BJ (cell line): ENCODE data around the gene KRT13. TPM values are rescaled to one million over a fixed set of nuclear protein-coding genes. Genes with fewer than 3 reads are reported as not detected.

Experiments
- CTCF ChIA-PET: fragments of 350-600 bp; formaldehyde crosslinking; extraction: SDS; loops from one replicate; lab custom pipeline; 2021; ENCODE audit warnings: antibody characterized with exemption, inconsistent platforms; lab: Yijun Ruan, JAX
- POLR2A ChIA-PET: fragments of 300-600 bp; sonication (Branson Sonifier 250); formaldehyde crosslinking; extraction: SDS; loops from one replicate; lab custom pipeline; 2021; ENCODE audit warnings: antibody characterized with exemption; lab: Charles Lee
- DNase-seq: peaks from one replicate; pipeline ENCODE4 v3.0.0-alpha.2; 2011; ENCODE audit warnings: low read depth
- H3K27me3 ChIP-seq: 2 replicates; pipeline ENCODE4 v1.6.0; 2011; ENCODE audit warnings: low read length; ENCODE audit not compliant: control insufficient read depth, insufficient read depth
- H3K36me3 ChIP-seq: 2 replicates; pipeline ENCODE4 v1.5.1; 2011; ENCODE audit warnings: low read length; ENCODE audit not compliant: control insufficient read depth, insufficient read depth
- H3K4me3 ChIP-seq: 2 replicates; pipeline ENCODE4 v1.5.1; 2011; ENCODE audit warnings: low read depth, mild to moderate bottlenecking, control low read depth, low read length
- CTCF ChIP-seq: IDR thresholded peaks from 2 replicates; pipeline ENCODE4 v1.5.1; 2011; ENCODE audit warnings: low read depth, mild to moderate bottlenecking, control low read depth, inconsistent platforms, low read length, moderate library complexity; ENCODE audit not compliant: insufficient read depth
- polyA plus RNA-seq: library from polyadenylated mRNA; depleted of rRNA; stranded (reverse); fragments of >200 nt; gene quantifications from 2 replicates; pipeline ENCODE4 v1.2.3, GENCODE V29; 2011

The KRT13 gene
- polyA plus RNA-seq, 1 experiment, result 0.27 TPM

- no peak for DNase-seq
- TF ChIP-seq CTCF, result no peak
- POLR2A ChIA-PET, result no interaction called here
- CTCF ChIA-PET, result interaction anchor here (1.0 to 3.7 kb wide), 2 partner anchors 12 to 77 kb away, joined by 3 to 17 read pairs; no protein-coding TSS in a partner anchor
- Histone ChIP-seq H3K4me3 (no peak overlapping the region), H3K36me3 (no peaks in the 10 kb centered on the region), H3K27me3 (no peaks in the 10 kb centered on the region)
These were observed 21.9 kb downstream of the KRT13 start for GRCh38 chr17:41483531-41483930.

- TF ChIP-seq CTCF, result no peak
- ChIA-PET POLR2A (no interaction called here), CTCF (interaction anchor here (0.7 kb wide), 1 partner anchor 56 kb away, joined by 3 read pairs; the partner anchor contains the start of gene KRT37)
- no peaks in the 10 kb centered on the region for H3K27me3 ChIP-seq
- DNase-seq, result no peak
- H3K36me3 ChIP-seq, result no peaks in the 10 kb centered on the region
- no peak within 1 kb of the TSS for H3K4me3 ChIP-seq
These were observed 24.4 kb downstream of the KRT13 start, which contains the start of gene KRT35 for GRCh38 chr17:41481036-41481435. KRT35 (minus strand) TSS chr17:41481151; CDS start chr17:41481097, 54 bp downstream.

GRCh38 chr17:41480581-41480980 lies 24.8 kb downstream of the KRT13 start:
- H3K27me3 ChIP-seq, result no peaks in the 10 kb centered on the region
- ChIA-PET POLR2A (no interaction called here), CTCF (interaction anchor here (0.7 to 1.1 kb wide), 2 partner anchors 9 to 56 kb away, joined by 3 to 4 read pairs; partner anchors contain the start of genes KRT36 and KRT37)
- TF ChIP-seq CTCF, result no peak
- H3K4me3 ChIP-seq, result no peak overlapping the region
- no peak for DNase-seq
- no peaks in the 10 kb centered on the region for H3K36me3 ChIP-seq

GRCh38 chr17:41480136-41480535 lies 25.3 kb downstream of the KRT13 start:
- Histone ChIP-seq H3K27me3 (no peaks in the 10 kb centered on the region), H3K36me3 (no peaks in the 10 kb centered on the region), H3K4me3 (no peak overlapping the region)
- no peak for TF ChIP-seq CTCF
- POLR2A ChIA-PET, result no interaction called here
- no peak for DNase-seq
- CTCF ChIA-PET, result interaction anchor here (0.8 to 1.1 kb wide), 2 partner anchors 9 to 168 kb away, joined by 3 to 4 read pairs; partner anchors contain the start of gene KRT36

GRCh38 chr17:41478237-41478636 lies 27.2 kb downstream of the KRT13 start:
- CTCF ChIA-PET, result interaction anchor here (1.3 kb wide), 1 partner anchor 8 kb away, joined by 3 read pairs; no protein-coding TSS in a partner anchor
- no peaks in the 10 kb centered on the region for H3K36me3 ChIP-seq
- DNase-seq, result no peak
- POLR2A ChIA-PET, result interaction anchor here (0.8 kb wide), 1 partner anchor 16 kb away, joined by 3 read pairs; no protein-coding TSS in a partner anchor
- no peak overlapping the region for H3K4me3 ChIP-seq
- TF ChIP-seq CTCF, result no peak
- H3K27me3 ChIP-seq, result no peaks in the 10 kb centered on the region
